Kidney epithelial cell (primary cell): ENCODE measurements around the gene STAT6. TPM values are rescaled to one million over a fixed set of nuclear protein-coding genes. Genes with fewer than 3 reads are reported as not detected.
A peak's percentile ranks its signal among the peaks of the same experiment; 100 is the strongest.

Experiments used
- DNase-seq: peaks from one replicate; pipeline ENCODE4 v3.0.0-alpha.2; 2010; ENCODE audit warnings: low read depth
- H3K27me3 ChIP-seq: 2 replicates; pipeline ENCODE4 v1.6.0; 2011; ENCODE audit warnings: low read length; ENCODE audit not compliant: control insufficient read depth, insufficient read depth
- H3K36me3 ChIP-seq: 2 replicates; pipeline ENCODE4 v1.5.1; 2011; ENCODE audit warnings: low read length; ENCODE audit not compliant: control insufficient read depth, insufficient read depth
- H3K4me3 ChIP-seq: 2 replicates; pipeline ENCODE4 v1.5.1; 2011; ENCODE audit warnings: low read depth, mild to moderate bottlenecking, control low read depth, low read length
- total RNA-seq: library from RNA; depleted of rRNA; stranded (reverse); fragments of >200 nt; gene quantifications from 2 replicates; pipeline ENCODE4 v1.2.3, GENCODE V29; 2015
- TF ChIP-seq, protein P1 (sequence below): IDR thresholded peaks from 2 replicates; pipeline ENCODE4 v1.5.1; 2011; ENCODE audit warnings: mild to moderate bottlenecking, moderate library complexity, low read length, control low read depth, inconsistent platforms; ENCODE audit not compliant: insufficient read depth, poor library complexity, severe bottlenecking

STAT6 gene
- total RNA-seq, 1 donor from 2014 or later, result 67.8 TPM

GRCh38 chr12:57089271-57090245 is 21.6 kb downstream of the STAT6 start:
- no peak for DNase-seq
- H3K27me3 ChIP-seq, result no peaks in the 10 kb centered on the region
- TF ChIP-seq, protein P1, sequence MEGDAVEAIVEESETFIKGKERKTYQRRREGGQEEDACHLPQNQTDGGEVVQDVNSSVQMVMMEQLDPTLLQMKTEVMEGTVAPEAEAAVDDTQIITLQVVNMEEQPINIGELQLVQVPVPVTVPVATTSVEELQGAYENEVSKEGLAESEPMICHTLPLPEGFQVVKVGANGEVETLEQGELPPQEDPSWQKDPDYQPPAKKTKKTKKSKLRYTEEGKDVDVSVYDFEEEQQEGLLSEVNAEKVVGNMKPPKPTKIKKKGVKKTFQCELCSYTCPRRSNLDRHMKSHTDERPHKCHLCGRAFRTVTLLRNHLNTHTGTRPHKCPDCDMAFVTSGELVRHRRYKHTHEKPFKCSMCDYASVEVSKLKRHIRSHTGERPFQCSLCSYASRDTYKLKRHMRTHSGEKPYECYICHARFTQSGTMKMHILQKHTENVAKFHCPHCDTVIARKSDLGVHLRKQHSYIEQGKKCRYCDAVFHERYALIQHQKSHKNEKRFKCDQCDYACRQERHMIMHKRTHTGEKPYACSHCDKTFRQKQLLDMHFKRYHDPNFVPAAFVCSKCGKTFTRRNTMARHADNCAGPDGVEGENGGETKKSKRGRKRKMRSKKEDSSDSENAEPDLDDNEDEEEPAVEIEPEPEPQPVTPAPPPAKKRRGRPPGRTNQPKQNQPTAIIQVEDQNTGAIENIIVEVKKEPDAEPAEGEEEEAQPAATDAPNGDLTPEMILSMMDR, result no peak
- peaks cover 3% of the 10 kb centered on the region for H3K36me3 ChIP-seq
- peak overlapping the region; percentile 80 for H3K4me3 ChIP-seq

DNA sequence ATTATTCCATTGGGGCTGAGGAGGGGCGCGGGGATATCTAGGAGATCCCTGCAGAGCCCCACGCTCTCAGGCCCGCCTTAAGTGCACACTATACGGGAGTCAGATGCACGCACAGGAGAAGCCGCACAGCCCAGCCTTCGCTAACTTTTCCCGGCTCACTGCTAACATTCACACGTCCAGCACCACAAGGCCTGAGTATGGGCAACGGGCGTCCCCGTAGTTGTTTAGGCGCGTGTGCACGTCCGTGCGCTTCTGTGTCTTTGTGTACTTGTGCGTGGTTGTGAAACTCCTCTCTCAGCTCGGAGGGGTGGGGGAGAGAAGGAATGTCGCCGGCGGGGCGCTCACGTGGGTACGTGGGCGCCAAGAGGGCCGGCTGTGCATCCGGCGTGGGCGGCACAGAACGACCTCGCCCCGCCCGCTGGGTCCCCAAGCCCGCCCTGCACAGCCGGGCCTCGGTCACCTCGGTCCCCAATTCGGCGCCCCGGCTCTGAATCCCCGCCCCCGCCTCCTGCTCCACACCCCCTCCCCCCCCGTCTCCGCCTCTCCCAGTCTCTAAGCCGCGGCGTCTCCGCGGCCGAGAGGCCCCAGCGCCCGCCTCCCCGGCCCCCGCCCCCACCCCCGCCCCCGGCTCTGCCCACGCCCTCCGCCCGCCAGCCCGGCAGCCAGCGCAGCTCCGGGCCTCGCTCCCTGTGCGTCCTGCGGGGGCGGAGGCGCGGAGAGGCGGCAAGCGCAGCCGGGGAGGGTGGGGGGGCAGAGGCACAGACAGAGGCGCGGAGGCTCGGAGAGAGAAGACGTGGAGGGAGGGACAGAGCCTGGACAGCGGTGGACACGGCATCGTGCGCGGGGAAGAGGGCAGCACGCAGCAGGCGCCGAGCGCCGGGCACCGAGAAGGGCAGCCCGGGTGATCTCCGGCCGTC is 22.6 kb downstream of the STAT6 start, which contains the start of gene NAB2:
TSS of gene NAB2 (plus strand) at position 761 of the 917 bp plus-strand sequence. CDS start 158 bp downstream, outside the sequence.
- Histone ChIP-seq H3K27me3 (no peaks in the 10 kb centered on the region), H3K4me3 (peak within 1 kb of the TSS; percentile 80), H3K36me3 (peaks cover 3% of the 10 kb centered on the region)
- TF ChIP-seq, protein P1, result no peak
- no peak for DNase-seq

DNA sequence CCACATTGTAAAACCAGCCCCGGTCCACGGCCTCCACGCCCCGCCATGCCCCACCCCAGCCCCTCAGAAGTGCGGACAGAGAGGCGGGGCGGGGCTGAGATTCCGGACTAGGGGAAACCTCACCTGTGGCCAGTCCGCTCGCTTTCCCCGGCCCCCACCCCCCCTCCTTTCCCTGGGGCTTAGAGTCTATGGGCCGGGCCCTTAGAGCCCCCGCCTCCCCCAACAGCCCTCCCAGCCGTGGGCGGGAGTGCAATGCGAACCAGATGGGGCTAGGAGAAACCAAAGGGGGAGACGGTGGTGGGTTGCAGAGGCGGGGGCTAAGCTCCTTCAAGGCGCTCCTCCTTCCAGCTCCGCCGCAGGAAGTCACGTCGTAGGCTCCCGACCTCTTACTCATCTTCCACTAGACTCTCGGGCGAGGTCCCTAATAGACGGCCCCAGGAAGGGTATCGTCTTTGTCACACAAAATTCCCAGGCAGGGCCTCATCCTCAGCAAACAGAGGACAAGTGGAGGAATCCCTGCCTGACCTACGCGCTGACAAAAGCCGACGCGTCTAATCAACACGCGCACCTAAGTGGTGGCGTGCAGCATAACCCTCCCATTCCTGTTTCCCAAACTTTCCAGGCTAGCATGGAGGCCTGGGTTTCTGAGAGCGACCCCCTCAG is 23.3 kb downstream of the STAT6 start:
- TF ChIP-seq, protein P1, result no peak
- Histone ChIP-seq H3K36me3 (peaks cover 3% of the 10 kb centered on the region), H3K4me3 (peak overlapping the region; percentile 52), H3K27me3 (no peaks in the 10 kb centered on the region)
- DNase-seq, result peak; percentile 80

DNA sequence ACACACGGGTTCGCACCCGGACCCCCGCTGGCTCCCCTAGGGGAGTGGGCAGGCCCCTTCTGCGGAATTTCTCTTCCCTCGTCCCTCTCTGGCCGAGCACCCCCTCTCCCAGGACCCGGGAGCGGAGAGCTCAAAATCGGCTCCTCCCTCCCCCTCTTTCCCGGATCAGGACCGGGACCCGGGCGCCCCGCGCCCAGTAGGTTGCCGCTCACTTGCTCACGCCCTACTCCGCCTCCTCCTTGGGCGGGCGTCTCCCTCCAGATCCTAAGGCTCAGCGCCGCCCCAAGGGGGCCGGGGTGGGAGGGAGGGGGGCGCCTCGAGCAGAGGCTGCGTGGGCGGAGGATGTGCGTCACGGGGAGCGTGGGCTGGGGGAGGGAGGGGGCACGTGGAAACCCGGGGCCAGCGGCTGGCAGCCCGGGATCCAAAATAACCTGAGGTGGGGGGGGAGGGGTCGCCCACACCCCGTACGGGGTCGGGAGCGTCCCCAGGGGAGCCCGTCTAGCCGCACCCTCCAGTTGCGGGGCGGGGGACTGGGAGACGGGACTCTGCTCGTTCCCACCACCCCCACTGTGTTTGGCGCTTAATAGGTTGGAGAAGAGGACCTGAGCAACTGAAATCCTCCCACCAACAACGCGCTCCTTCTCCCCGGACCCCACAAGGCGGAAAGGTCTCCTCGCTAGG is 24.0 kb downstream of the STAT6 start:
- no peaks in the 10 kb centered on the region for H3K27me3 ChIP-seq
- H3K36me3 ChIP-seq, result peaks cover under 1% of the 10 kb centered on the region
- TF ChIP-seq, protein P1, result no peak
- H3K4me3 ChIP-seq, result peak overlapping the region; percentile 52
- no peak for DNase-seq

GRCh38 chr12:57086493-57087009 is 24.6 kb downstream of the STAT6 start:
- Histone ChIP-seq H3K36me3 (no peaks in the 10 kb centered on the region), H3K4me3 (peak overlapping the region; percentile 52), H3K27me3 (no peaks in the 10 kb centered on the region)
- DNase-seq, result no peak
- TF ChIP-seq, protein P1, result peak; percentile 58
